OCI-LY3 (cell line): ENCODE results near the gene UBE3D.

Experiments
- H2AFZ ChIP-seq: fragments of 200-600, 300-600 bp; shearing (Covaris generic); 2 replicates; pipeline ENCODE4 v1.6.0; 2014; ENCODE audit warnings: antibody characterized with exemption, low read depth, low read length
- H3K27ac ChIP-seq: fragments of 200-600, 300-600 bp; sonication (generic); 2 replicates; pipeline ENCODE4 v1.5.1; 2014; ENCODE audit warnings: mild to moderate bottlenecking, low read length, moderate library complexity, mixed read lengths
- H3K27me3 ChIP-seq: fragments of 200-600, 300-600 bp; sonication (generic); 2 replicates; pipeline ENCODE4 v1.6.1; 2014; ENCODE audit warnings: low read depth, low read length, mixed read lengths
- H3K36me3 ChIP-seq: fragments of 200-600, 300-600 bp; sonication (generic); replicated peaks from 2 replicates; pipeline ENCODE3; 2014; ENCODE audit warnings: low read depth, low read length, mixed read lengths
- H3K4me1 ChIP-seq: fragments of 300-600, 200-600 bp; sonication (generic); 2 replicates; pipeline ENCODE4 v1.6.1; 2014; ENCODE audit warnings: low read length, mixed read lengths
- H3K4me2 ChIP-seq: fragments of 200-600, 300-600 bp; sonication (generic); 2 replicates; pipeline ENCODE4 v1.6.1; 2014; ENCODE audit warnings: low read length, mixed read lengths
- H3K4me3 ChIP-seq: fragments of 300-600, 200-600 bp; sonication (generic); 2 replicates; pipeline ENCODE4 v1.5.1; 2014; ENCODE audit warnings: antibody characterized with exemption, mild to moderate bottlenecking, low read length, moderate library complexity
- H3K79me2 ChIP-seq: fragments of 300-600, 200-600 bp; shearing (Covaris generic); 2 replicates; pipeline ENCODE4 v1.6.1; 2014; ENCODE audit warnings: mild to moderate bottlenecking, low read length, mixed read lengths
- H3K9ac ChIP-seq: fragments of 300-600, 200-600 bp; shearing (Covaris generic); 2 replicates; pipeline ENCODE4 v1.6.0; 2014; ENCODE audit warnings: mild to moderate bottlenecking, low read length, moderate library complexity
- H3K9me3 ChIP-seq: fragments of 200-600, 300-600 bp; shearing (Covaris generic); 2 replicates; pipeline ENCODE4 v1.6.1; 2014; ENCODE audit warnings: low read length, mixed read lengths; ENCODE audit not compliant: insufficient read depth
- H4K20me1 ChIP-seq: fragments of 200-600, 300-600 bp; sonication (generic); 2 replicates; pipeline ENCODE4 v1.6.1; 2016; ENCODE audit warnings: low read length, mixed read lengths; ENCODE audit not compliant: insufficient read depth
- EZH2phosphoT487 ChIP-seq: fragments of 200-600 bp; shearing (Covaris generic); IDR thresholded peaks from 2 replicates; pipeline ENCODE4 v1.6.1; 2018; ENCODE audit warnings: antibody characterized with exemption, mixed run types, low read depth
- TF ChIP-seq, protein P1 (sequence below): fragments of 200-600, 300-600 bp; sonication (generic); IDR thresholded peaks from 2 replicates; pipeline ENCODE4 v1.5.1; 2014; ENCODE audit warnings: antibody characterized with exemption, low read length, low read depth

The UBE3D gene

DNA sequence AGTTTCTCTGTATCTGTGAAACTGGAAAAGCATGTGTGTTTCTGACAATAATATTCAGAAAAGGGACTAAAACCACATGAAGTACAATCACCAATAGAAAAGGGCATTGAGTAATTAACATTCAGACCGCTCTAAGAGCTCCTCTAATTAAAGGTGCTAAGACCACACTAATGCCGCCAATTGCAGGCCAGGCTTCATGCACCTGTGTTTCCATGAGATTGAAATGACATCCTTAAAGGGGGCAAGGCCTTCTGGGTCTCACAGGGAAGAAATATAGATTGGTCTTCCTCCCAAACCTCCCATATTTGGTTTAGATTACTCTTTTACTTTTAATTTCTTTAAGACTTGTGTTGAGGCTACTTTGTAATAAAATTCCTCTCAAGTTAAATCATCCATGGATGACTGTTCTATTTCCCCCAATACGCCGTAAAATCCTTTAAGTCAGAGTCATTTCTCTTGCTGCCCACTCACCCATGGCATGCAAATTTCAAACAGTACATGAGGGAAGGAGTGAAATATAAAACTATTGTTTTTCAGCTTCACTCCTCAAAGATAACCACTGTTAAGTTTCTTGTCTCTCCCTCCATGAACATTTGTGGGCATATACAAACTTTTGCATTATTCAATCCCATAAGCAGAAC is 110.6 kb downstream of the UBE3D start:
- no peak overlapping the region for H3K4me3 ChIP-seq
- H3K27me3 ChIP-seq = no peaks in the 10 kb centered on the region
- H3K36me3 ChIP-seq = peaks cover 10% of the 10 kb centered on the region
- no peaks in the 10 kb centered on the region for H3K9me3 ChIP-seq
- no peak overlapping the region for H3K9ac ChIP-seq
- no peaks in the 10 kb centered on the region for H3K79me2 ChIP-seq
- no peak for TF ChIP-seq EZH2phosphoT487
- TF ChIP-seq, protein P1, sequence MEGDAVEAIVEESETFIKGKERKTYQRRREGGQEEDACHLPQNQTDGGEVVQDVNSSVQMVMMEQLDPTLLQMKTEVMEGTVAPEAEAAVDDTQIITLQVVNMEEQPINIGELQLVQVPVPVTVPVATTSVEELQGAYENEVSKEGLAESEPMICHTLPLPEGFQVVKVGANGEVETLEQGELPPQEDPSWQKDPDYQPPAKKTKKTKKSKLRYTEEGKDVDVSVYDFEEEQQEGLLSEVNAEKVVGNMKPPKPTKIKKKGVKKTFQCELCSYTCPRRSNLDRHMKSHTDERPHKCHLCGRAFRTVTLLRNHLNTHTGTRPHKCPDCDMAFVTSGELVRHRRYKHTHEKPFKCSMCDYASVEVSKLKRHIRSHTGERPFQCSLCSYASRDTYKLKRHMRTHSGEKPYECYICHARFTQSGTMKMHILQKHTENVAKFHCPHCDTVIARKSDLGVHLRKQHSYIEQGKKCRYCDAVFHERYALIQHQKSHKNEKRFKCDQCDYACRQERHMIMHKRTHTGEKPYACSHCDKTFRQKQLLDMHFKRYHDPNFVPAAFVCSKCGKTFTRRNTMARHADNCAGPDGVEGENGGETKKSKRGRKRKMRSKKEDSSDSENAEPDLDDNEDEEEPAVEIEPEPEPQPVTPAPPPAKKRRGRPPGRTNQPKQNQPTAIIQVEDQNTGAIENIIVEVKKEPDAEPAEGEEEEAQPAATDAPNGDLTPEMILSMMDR = no peak
- no peaks in the 10 kb centered on the region for H4K20me1 ChIP-seq
- H2AFZ ChIP-seq = no peak overlapping the region
- H3K4me2 ChIP-seq = 0 out of 2 replicates have a peak overlapping the region, but pooled peaks have one; percentile 5
- H3K4me1 ChIP-seq = peaks cover 11% of the 10 kb centered on the region
- H3K27ac ChIP-seq = no peak overlapping the region

- peaks cover 11% of the 10 kb centered on the region for H3K4me1 ChIP-seq
- no peak overlapping the region for H3K9ac ChIP-seq
- TF ChIP-seq, protein P1 = no peak
- TF ChIP-seq EZH2phosphoT487 = no peak
- H3K9me3 ChIP-seq = no peaks in the 10 kb centered on the region
- no peak overlapping the region for H3K27ac ChIP-seq
- H2AFZ ChIP-seq = no peak overlapping the region
- peaks cover 10% of the 10 kb centered on the region for H3K36me3 ChIP-seq
- no peak overlapping the region for H3K4me2 ChIP-seq
- no peaks in the 10 kb centered on the region for H3K79me2 ChIP-seq
- H3K27me3 ChIP-seq = no peaks in the 10 kb centered on the region
- H3K4me3 ChIP-seq = no peak overlapping the region
- H4K20me1 ChIP-seq = no peaks in the 10 kb centered on the region
Measured at GRCh38 chr6:82954356-82954755, 111.3 kb downstream of the UBE3D start.

GRCh38 chr6:82953871-82954270 is 111.8 kb downstream of the UBE3D start:
- peaks cover 11% of the 10 kb centered on the region for H3K4me1 ChIP-seq
- no peak overlapping the region for H2AFZ ChIP-seq
- no peaks in the 10 kb centered on the region for H4K20me1 ChIP-seq
- peaks cover 10% of the 10 kb centered on the region for H3K36me3 ChIP-seq
- H3K27ac ChIP-seq = no peak overlapping the region
- no peak overlapping the region for H3K4me3 ChIP-seq
- no peaks in the 10 kb centered on the region for H3K9me3 ChIP-seq
- H3K27me3 ChIP-seq = no peaks in the 10 kb centered on the region
- H3K9ac ChIP-seq = no peak overlapping the region
- H3K4me2 ChIP-seq = no peak overlapping the region
- no peaks in the 10 kb centered on the region for H3K79me2 ChIP-seq
- no peak for TF ChIP-seq EZH2phosphoT487
- TF ChIP-seq, protein P1 = no peak

DNA sequence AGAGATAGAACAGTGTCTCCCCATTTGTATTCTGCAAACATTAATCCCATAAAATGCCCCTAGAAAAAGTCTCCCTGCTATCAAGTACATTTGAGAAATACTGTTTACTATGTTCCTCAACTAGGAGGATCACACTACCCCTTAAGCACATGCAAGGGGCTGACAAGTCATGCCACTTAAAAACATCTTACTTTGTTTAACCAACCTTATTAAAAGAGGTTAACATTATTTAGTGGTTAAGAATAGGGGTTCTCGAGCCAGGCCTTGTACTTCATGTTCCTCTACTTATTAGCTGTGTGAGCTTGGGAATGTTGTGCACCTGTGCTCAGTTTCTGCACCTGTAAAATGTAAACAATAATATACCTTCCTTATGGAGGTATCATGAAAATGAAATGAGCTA is 113.7 kb downstream of the UBE3D start:
- H3K4me2 ChIP-seq = no peak overlapping the region
- TF ChIP-seq, protein P1 = no peak
- no peak for TF ChIP-seq EZH2phosphoT487
- H2AFZ ChIP-seq = no peak overlapping the region
- no peak overlapping the region for H3K4me3 ChIP-seq
- peaks cover 12% of the 10 kb centered on the region for H3K36me3 ChIP-seq
- no peaks in the 10 kb centered on the region for H3K9me3 ChIP-seq
- H3K27ac ChIP-seq = no peak overlapping the region
- no peaks in the 10 kb centered on the region for H3K79me2 ChIP-seq
- no peak overlapping the region for H3K9ac ChIP-seq
- no peaks in the 10 kb centered on the region for H3K27me3 ChIP-seq
- peaks cover 11% of the 10 kb centered on the region for H3K4me1 ChIP-seq
- no peaks in the 10 kb centered on the region for H4K20me1 ChIP-seq
